Measurements from ENCODE around the gene CTNNA3.

Gene CTNNA3

DNA sequence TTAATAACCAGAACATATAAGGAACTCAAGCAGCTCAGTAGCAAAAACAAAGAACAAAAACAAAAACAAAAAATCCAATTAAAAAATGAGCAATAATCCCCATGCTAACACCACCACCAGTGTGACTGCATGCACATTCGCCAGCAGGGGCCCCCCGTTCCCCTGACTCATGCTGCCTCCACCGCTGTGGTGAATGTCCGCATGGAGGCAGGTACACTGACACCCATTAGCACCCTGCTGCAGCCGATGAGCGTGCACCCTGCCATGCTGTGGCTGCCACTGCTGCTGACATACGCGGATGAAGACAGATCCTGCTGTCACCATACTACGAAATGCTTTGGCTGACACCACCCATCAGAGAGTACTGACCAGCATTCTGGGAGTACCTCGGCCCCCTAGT lies 1091.8 kb downstream of the CTNNA3 start:
- no peak for DNase-seq

DNA sequence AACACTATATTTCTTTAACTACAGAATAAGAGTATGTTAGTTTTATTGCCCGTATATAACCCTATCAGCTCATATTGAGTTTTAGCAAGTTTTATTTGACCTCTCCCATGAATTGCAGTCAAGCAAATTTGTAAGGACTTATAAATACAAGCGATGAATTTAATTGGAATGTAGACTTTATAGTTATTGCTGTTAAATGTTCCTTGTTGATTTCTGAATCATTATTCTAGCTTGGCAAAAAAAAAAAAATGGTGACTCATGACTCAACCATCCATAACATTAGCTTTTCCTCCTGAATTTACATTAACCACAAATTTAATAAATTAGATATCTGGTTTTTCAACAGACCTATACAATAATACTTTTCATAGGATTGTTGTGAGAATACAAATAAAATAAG lies 1104.1 kb downstream of the CTNNA3 start:
- DNase-seq = no peak

DNA sequence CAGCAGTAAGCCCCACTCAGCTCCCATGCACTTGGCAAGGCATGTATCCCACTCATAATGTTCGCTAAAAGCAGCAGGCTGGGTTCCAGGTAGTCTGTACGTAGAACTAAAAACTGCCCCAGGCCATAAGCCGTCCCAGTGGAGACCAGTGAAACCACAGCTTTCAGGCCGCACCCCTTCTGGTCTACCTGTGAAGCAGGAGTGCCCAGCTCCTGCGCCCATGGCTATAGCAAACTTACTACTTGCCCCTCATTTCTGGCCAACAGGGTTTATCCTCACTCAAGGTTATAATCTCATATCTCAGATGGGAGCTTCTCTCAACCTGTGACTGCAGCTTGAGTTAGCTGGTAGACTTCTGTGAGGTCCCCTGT lies 1108.3 kb downstream of the CTNNA3 start:
- no peak for DNase-seq

DNA sequence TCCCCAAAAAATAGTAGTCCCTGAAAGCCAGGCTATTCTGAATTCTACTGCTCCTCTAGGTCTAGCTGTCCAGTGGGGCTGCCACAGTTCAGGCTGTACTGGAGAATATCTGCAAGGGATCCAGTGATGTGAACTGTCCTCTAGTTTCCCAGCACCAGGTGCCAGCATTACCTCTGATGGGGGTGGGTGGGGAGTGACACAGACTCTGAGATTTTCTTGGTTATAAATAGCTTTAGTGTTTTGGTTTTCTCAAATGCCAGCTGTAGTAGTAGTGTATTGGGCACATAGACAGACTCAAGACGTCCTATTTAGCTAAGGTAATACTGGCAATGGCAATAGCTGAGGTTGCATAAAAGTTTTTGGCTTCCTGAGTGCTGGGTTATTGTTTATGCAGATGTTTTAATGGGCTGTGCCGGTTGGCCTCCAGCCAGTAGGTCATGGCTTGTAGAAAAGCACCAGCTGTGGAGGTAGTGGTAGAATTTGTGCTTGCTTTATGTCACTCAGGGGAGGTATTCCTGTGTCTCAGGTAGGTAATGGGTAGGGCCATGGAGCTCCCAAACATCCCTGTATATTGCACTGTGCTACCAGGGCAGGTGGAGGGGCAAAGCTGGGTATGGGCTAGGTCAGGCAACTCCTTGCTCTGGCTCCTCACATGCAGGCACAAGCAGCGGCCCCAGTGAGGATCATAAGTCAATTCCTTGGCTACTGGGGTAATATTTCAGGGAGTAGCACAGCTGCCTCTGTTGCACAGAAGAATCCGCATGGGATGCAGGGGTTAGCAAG lies 1108.9 kb downstream of the CTNNA3 start:
- DNase-seq = no peak

DNA sequence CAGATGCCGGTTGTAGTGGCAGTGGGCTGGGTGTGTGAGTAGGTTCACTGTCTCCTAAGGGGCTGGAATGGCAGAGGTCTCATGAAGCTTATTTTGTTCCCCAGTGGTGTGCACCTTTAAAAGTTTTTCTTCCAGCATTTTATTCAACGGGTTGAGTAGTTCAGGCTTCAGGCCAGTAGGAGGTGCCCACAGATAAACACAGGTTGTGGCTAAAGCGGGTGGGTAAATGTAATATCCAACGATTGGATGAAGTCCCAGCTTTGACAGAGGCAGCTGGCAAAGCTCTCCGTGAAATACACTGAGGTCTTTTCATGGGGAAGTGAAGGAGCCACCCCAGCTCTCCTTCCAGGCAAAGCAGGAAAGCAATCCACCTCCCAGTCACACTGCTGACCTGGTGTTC lies 1109.9 kb downstream of the CTNNA3 start:
- no peak for DNase-seq

DNA sequence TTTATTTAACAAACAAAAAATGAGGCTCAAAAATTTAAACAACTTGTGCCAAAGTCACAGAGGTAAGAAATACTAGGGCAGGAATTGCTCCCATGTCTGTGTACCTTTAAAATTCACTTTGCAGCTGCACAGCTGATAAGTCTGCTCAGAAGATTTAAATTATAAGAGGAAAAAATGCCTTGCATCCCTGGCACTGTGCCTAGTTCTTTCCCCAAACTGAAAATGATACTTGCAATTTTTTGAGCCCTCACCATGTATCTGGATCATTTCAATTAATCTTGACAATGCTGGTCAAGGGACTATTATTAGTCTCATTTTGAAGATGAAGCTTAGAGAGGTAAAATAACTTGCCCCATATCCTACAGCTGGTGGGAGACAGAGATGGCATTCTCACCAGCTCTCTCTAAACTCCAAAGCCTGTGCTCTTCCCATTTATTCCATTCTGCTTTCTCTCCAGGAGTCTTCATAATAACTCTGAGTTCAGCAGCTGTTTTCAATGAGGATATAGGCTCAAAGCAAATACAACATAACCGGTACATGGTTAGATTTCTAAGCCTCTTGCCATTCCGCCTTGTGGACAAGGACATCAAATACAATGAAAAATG lies 1120.6 kb downstream of the CTNNA3 start:
- DNase-seq = no peak

DNA sequence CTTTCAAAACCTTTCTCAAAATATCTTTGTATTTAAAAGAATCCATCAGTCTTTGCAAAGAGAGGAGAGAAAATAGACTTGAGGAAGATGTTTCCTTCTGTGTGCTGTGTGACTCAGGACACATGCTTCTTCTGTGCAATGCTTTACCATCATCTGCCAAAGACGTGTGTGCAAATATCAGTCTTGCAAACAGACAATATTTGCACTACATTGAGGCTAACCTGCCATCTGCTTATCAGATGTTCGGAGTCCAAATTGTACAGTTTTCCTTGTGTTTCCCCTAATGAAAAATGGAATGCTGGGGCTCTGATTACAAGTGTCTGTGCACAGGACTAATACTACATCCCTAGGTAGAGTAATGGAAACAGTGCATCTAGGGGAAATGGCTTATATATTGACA lies 1123.3 kb downstream of the CTNNA3 start:
- DNase-seq = no peak

DNA sequence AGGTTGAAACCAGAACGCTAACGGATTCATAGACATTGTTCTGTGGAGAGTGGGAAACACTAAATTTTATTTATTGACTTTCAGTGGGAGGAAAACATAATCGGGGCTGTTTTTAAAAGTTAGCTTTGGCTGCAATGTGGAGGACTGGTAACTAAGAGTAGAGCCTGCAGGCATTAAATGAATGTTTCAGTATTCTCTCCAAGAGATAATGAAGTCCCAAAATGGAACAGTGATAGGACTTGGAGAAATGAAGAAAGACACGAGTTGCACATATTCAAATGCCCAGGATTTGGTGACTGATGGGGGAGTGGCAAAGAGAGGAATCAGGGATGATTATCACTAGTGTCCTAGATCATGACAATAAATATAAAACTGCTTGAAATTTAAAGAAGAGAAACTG lies 1130.0 kb downstream of the CTNNA3 start:
- DNase-seq = no peak

DNA sequence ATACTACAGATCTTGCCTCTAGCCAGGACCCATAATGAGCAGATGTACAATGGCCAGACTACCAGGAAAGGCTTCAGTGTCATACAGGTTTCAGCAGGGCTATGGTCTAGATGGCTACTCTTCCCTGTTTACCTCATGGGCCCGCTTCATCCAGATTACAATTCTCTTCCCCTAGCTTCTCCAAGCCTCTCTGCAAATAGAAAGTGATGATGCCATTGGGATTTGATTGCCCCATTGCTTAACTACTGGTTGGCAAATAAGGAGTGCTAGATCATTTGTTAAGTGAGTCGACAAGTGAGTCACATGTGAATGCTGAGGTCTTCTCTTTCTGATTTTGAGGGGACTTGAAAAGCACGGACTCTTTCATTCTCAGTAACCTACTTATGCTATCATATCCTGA lies 1131.7 kb downstream of the CTNNA3 start:
- no peak for DNase-seq

DNA sequence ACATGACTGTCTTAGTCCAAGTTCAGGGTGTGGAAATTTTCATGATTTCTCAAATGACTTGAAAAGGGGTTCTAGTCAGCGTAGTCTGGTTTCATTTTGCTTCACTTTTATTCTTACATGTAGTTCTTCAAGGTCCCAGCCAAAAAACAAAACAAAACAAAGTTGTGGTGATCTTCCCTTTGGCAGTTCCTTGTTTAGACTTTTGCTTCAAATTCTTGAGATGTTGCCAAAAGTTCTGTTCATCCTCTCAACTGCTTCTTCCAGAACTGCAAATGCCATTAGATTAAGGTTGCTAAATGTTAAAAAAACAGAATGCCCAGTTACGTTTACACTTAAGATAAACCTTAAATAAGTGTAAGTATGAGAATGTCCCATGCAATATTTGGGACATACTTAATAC lies 1140.9 kb downstream of the CTNNA3 start:
- DNase-seq = no peak

DNA sequence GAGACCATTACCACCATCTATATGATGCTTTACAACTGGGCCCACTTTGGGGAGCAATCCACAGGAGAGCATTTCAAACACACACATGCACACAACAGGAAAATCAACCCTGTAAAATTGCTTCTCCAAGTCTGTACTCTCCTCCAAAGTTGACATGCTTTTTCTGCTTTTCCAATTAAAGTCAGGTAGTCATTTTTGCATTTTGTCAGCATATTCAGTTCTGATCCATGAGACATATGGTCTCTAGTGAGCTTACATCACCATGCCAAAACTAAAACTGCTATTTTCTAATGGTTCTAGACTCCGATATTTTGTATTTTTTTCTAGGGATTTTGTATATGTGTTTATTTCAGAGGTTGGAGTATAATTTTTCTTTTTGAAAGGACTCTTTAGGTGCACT lies 1143.7 kb downstream of the CTNNA3 start:
- no peak for DNase-seq

DNA sequence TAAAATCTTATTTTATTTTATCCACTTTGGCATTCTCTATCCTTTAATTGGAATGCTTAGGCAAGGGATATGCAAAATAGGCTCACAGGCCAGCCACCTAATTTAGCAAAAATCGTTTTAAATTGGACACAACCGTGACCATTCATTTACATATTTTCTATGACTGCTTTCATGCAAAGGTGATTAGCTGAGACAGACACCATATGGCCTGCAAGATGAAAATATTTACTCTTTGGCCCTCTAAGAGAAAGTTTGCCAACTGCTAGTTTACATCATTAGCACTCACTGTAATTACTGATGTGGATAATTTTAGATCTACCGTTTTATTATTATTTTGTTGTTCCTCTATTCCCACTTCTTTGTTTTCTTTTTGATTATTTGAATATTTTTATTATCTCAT lies 1145.6 kb downstream of the CTNNA3 start:
- DNase-seq = no peak

DNA sequence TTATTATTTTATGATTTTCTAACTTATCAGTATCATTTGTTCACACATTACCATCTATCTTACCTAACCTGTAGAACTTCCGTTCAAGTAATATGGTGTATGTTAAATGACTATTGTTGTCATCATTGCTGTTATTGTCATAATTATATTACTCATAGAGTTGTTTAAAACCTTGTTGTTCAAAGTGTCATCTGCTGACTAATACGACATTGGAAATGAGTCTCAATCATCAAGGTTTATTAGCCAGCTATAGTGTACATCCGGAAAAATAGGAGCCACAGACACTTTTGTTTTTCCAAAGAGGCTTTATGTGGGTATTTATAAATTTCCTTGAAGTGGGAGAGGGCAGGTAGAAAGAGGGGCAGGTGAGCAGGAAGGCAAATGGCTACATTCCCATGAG lies 1157.1 kb downstream of the CTNNA3 start:
- DNase-seq = no peak

DNA sequence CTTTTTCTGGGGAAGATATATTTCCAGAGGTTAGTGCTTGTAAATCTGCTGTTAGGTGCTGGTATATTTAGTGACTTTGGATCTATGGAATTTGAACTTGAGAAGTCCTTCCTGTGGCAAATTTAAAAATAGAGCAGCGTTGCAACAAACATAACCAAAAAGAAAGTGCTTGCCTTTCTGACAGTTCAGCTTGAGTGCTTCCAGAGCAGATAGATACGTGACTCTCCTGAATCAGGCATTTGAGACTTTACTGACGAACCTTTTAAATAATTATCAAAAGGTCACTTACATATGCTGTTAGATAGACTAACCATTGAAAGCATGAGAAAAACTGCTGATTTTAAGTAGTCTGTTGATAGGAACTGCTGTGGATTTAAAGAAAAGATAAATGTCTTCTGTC lies 1157.6 kb downstream of the CTNNA3 start:
- no peak for DNase-seq

DNA sequence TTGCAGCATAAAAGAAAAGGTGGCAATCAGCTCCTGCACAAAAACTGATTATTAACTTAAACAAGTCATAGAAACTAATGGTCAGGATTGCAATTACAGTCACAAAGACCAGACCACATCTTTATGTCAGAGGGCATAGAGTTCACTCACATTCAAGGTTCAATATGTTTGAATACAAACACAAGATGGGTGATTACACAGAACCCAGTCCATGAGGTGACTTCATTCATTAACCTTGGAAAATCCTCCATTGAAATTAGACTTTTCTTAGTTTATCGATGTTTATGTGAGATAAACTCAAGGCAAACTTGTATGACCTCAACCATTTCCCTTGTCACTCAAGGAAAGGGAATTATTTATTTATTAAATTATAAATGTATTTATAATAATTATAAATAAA lies 1158.8 kb downstream of the CTNNA3 start:
- DNase-seq = no peak

DNA sequence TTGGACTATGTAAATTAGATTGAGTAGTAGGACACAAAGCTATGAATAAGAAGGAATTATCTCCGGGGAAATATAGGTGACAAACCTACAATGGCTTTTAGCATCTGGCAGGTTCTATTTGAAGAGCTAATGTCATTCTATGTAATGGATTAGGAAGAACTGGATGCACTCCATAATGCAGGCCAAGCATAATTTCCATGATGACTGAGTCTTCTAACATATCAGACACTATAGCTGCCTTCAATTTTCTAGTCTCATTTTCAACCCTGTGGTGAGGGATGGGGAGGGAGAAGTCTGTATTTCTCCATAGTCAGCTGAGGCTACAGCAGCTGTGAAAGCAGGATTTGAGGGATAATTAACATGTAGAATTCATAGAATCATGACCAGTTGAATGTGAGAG lies 1160.6 kb downstream of the CTNNA3 start:
- DNase-seq = no peak

DNA sequence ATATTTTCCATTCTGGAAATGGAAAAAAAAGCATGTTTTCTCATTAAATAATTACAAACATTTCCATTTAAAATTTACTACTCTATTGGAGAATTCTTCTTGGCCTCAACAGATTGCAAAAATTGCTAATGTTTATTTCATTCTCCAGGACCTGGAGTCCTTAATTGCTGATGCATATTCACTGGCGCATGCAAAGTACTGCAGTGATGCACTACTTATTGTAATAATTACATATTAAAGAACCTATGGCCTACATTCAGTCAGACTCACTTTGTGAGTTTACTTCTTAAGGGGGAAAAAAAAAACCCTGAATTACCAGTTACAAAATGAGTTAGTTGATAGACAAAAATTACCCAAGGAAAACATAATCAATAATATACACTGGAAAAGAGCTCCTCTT lies 1161.1 kb downstream of the CTNNA3 start:
- no peak for DNase-seq

DNA sequence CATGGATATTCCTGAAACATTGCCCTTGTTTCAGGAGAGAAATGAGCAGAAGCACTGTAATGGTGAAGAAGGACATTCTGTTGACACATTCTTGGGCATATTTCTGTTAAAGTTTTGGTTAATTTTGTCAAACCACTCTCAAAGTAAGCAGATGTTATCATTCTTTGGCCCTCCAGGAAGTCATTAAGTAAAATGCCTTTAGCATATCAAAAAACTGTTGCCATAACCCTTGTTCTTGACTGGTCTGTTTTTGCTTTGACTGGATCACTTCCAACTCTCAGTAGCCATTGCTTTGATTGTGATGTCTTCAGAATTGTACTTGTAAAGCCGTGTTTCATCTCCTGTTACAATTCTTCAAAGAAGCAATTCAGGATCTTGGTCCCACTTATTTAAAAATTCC lies 1174.5 kb downstream of the CTNNA3 start:
- no peak for DNase-seq

DNA sequence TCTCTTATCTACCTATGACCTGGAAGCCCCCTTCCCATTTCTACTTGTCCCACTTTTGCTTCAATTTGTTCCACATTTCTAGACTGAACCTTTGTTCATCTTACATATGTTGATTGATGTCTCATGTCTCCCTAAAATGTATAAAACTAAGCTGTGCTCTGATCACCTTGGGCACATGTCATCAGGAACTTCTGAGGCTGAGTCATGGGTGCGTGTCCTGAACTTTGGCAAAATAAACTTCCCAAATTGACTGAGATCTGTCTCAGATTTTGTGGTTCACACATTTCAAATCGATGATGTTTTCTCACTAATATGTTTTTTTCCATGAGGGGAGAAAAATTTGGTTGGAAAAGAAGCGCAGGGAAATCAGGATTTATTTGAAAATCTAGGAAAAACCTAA lies 1176.4 kb downstream of the CTNNA3 start:
- DNase-seq = no peak

DNA sequence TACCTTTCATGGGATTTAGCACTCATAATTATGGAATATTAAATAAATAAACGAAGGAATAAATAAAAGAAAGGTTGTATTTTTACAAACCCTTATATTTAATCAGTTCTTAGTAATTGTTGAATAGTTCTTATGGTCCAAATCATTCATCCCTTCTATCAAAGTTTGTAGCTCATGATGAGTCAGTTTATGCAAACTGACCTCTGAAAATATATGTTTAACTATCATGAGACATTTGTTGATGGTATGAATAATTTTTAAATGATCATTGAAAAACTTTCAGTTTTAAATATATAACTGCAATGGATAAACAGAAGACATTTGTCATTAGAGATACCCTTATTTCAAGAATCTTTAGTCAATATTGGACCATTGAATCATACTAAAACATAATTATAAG lies 1181.3 kb downstream of the CTNNA3 start:
- no peak for DNase-seq

DNA sequence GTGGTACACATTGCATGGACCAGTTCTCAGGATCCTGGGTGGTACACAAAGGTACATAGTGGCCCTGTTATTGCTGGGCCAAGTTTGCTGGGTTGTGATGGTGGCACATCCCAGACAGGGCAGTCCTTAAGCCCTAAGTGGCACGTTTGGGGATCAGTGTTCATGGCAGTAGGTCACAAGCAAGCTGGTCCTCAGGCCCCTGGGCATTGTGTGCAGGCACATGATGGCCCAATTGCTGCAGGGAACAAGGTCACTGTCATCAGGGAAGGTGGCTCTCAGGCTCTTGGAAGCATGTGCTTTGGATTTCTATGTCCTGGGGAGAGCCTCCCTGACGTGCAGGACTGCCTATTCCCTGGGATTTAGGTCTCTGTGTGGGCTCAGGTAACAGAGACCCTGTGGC lies 1182.5 kb downstream of the CTNNA3 start:
- DNase-seq = no peak

DNA sequence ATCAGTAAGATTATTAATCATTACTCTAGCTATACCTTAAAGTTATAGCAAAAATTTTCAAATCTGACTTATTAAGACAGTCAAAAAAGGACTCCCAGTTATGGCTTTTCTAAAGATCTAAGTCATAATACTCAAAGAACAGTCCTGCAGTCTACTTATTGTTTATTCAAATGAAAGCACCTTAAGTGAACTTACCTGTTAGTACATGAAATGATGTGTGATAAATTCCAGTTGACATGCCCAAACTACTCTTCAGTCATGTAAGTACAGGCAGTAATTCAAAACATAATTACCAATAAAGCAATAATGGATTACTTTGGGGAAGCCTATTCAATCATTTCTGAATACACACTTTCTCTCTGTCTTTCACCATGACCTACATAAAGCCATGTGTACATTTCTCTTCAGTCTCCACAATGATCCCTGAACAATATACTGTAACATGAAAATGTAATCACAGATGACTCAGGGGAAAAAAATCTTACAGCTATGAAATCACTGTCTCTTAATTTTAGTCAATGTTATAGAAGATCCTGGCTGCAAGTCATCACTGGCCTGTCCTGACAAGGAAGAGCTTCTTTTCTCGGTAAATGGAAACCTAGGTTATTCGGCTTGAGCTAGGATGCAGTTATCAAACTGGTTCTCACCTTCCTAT lies 1190.9 kb downstream of the CTNNA3 start:
- no peak for DNase-seq

DNA sequence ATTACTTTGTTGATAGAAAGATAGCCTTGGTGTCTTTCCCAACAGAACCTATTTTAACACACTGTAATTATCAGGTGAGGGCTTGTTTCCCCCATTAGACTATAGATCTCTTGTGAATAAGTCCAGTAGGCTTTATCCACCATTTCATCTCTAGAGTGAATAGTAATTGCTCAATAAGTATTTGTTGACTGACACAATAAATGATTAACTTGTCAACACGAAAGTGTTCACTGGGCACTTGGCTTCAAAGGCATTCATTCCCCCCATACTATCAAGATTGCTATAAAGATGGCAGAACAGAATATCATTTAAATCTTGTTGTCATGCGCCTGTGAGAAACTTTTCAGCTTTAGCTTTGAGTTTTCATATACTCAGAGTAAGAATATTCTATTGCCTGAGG lies 1194.6 kb downstream of the CTNNA3 start:
- DNase-seq = no peak

DNA sequence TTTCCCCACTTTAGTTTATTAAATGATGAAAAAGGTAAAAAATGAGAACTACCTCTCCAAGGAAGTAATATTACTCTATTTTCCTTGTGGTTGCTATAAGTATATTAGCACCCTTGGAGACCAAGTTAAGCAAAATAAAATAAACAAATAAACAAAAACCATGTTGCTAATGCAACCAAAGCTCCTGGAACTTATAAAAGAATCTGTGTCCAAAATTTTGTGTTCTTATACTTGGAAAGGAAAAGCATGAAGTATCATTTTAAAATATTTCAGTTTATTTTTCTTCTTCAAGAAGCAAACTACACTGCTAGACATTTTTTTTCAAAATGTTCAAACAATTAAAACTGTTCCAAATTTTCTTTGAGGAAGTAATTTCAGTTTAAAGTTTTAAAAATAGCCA lies 1212.0 kb downstream of the CTNNA3 start:
- no peak for DNase-seq

DNA sequence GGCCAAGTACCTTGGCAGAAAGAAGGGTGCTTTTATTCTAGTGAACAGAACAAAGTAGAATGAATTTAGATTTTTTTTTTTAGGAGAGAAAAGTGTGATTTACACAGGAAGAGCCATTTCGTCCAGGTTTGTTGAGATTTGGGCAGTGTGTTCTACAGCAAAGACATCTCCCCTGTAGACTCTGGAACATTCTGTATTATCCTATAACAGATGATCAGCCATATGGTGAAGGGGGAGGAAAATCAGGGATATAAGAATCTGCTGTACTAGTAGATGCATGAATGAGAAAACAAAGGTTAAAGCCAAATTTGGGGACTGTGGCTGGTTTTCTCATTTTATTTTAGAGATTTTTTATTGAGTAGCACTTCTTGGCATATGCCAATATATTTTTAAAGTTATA lies 1223.8 kb downstream of the CTNNA3 start:
- no peak for DNase-seq

Measured in activated T-cell treated with anti-CD3 and anti-CD28 coated beads, Interleukin-2, amount 50 U/mL, for 1 hour (primary cell).